ENCODE measurements around the gene SRCAP.

The SRCAP gene

GRCh38 chr16:30722443-30722842 lies 23.5 kb downstream of the SRCAP start:
- no peak overlapping the region for H3K9ac ChIP-seq (ENCODE audit: low read length)
- H3K56ac ChIP-seq (ENCODE audit: low read length) = no peak overlapping the region
- no peaks in the 10 kb centered on the region for H3K79me2 ChIP-seq (ENCODE audit: control insufficient read depth, insufficient read depth, low read length)
- H3K4me2 ChIP-seq (ENCODE audit: low read length) = no peak overlapping the region
- DNase-seq = no peak
- H3K36me3 ChIP-seq (ENCODE audit: control insufficient read depth, insufficient read depth, low read length) = peaks cover 33% of the 10 kb centered on the region
- no peak overlapping the region for H4K5ac ChIP-seq (ENCODE audit: low read length)
- H2BK15ac ChIP-seq (replicated peaks; ENCODE audit: low read depth) = no peak overlapping the region
- H3K4me1 ChIP-seq (ENCODE audit: control insufficient read depth, low read depth, low read length) = no peaks in the 10 kb centered on the region
- H3K18ac ChIP-seq (ENCODE audit: low read length) = no peak overlapping the region
- H3K79me1 ChIP-seq (ENCODE audit: low read length) = peaks cover 2% of the 10 kb centered on the region
- H2BK120ac ChIP-seq (ENCODE audit: low read depth, low read length) = no peak overlapping the region
- H2BK5ac ChIP-seq (ENCODE audit: low read length) = no peak overlapping the region
- no peaks in the 10 kb centered on the region for H3K27me3 ChIP-seq (ENCODE audit: insufficient read depth, low read length, poor library complexity)
- H2AK5ac ChIP-seq (ENCODE audit: low read length) = no peak overlapping the region
- no peak overlapping the region for H4K8ac ChIP-seq (ENCODE audit: low read depth, low read length)
- no peak overlapping the region for H3K27ac ChIP-seq (ENCODE audit: low read depth, low read length)
- WGBS (ENCODE audit: extremely low coverage, insufficient coverage, low lambda C conversion rate) = no CpG with 5 or more reads among the region's 6 CpGs
- H3K4me3 ChIP-seq (ENCODE audit: low read length) = no peak overlapping the region
- no peak overlapping the region for H3K4ac ChIP-seq (ENCODE audit: low read depth, low read length)
- no peak overlapping the region for H3K23ac ChIP-seq (ENCODE audit: low read length)

GRCh38 chr16:30722916-30723315 lies 23.9 kb downstream of the SRCAP start:
- peaks cover 3% of the 10 kb centered on the region for H3K79me1 ChIP-seq (ENCODE audit: low read length)
- no peak for DNase-seq
- no peak overlapping the region for H2AK5ac ChIP-seq (ENCODE audit: low read length)
- WGBS (ENCODE audit: extremely low coverage, insufficient coverage, low lambda C conversion rate) = no CpG with 5 or more reads among the region's 10 CpGs
- H3K36me3 ChIP-seq (ENCODE audit: control insufficient read depth, insufficient read depth, low read length) = peaks cover 33% of the 10 kb centered on the region
- no peak overlapping the region for H3K4ac ChIP-seq (ENCODE audit: low read depth, low read length)
- H3K79me2 ChIP-seq (ENCODE audit: control insufficient read depth, insufficient read depth, low read length) = no peaks in the 10 kb centered on the region
- no peaks in the 10 kb centered on the region for H3K4me1 ChIP-seq (ENCODE audit: control insufficient read depth, low read depth, low read length)
- no peak overlapping the region for H2BK15ac ChIP-seq (replicated peaks; ENCODE audit: low read depth)
- no peak overlapping the region for H3K4me3 ChIP-seq (ENCODE audit: low read length)
- H2BK120ac ChIP-seq (ENCODE audit: low read depth, low read length) = no peak overlapping the region
- no peak overlapping the region for H4K8ac ChIP-seq (ENCODE audit: low read depth, low read length)
- no peak overlapping the region for H4K5ac ChIP-seq (ENCODE audit: low read length)
- no peak overlapping the region for H3K56ac ChIP-seq (ENCODE audit: low read length)
- no peak overlapping the region for H3K18ac ChIP-seq (ENCODE audit: low read length)
- H3K4me2 ChIP-seq (ENCODE audit: low read length) = no peak overlapping the region
- no peak overlapping the region for H2BK5ac ChIP-seq (ENCODE audit: low read length)
- no peak overlapping the region for H3K27ac ChIP-seq (ENCODE audit: low read depth, low read length)
- no peak overlapping the region for H3K23ac ChIP-seq (ENCODE audit: low read length)
- H3K27me3 ChIP-seq (ENCODE audit: insufficient read depth, low read length, poor library complexity) = no peaks in the 10 kb centered on the region
- no peak overlapping the region for H3K9ac ChIP-seq (ENCODE audit: low read length)

- Histone ChIP-seq H3K23ac (ENCODE audit: low read length) (no peak overlapping the region), H3K4me1 (ENCODE audit: control insufficient read depth, low read depth, low read length) (no peaks in the 10 kb centered on the region), H3K9ac (ENCODE audit: low read length) (no peak overlapping the region), H3K79me1 (ENCODE audit: low read length) (peaks cover 6% of the 10 kb centered on the region), H3K18ac (ENCODE audit: low read length) (no peak overlapping the region), H2AK5ac (ENCODE audit: low read length) (no peak overlapping the region), H3K4me3 (ENCODE audit: low read length) (no peak overlapping the region), H3K4ac (ENCODE audit: low read depth, low read length) (no peak overlapping the region), H4K8ac (ENCODE audit: low read depth, low read length) (no peak overlapping the region), H2BK5ac (ENCODE audit: low read length) (no peak overlapping the region), H3K27ac (ENCODE audit: low read depth, low read length) (no peak overlapping the region), H3K27me3 (ENCODE audit: insufficient read depth, low read length, poor library complexity) (no peaks in the 10 kb centered on the region), H3K4me2 (ENCODE audit: low read length) (no peak overlapping the region), H2BK15ac (replicated peaks; ENCODE audit: low read depth) (no peak overlapping the region), H2BK120ac (ENCODE audit: low read depth, low read length) (no peak overlapping the region), H3K36me3 (ENCODE audit: control insufficient read depth, insufficient read depth, low read length) (peaks cover 34% of the 10 kb centered on the region), H3K79me2 (ENCODE audit: control insufficient read depth, insufficient read depth, low read length) (no peaks in the 10 kb centered on the region), H3K56ac (ENCODE audit: low read length) (no peak overlapping the region), H4K5ac (ENCODE audit: low read length) (no peak overlapping the region)
- WGBS (ENCODE audit: extremely low coverage, insufficient coverage, low lambda C conversion rate) = no CpG with 5 or more reads among the region's 12 CpGs
- no peak for DNase-seq
Measured at GRCh38 chr16:30723725-30724355, 24.9 kb downstream of the SRCAP start.

GRCh38 chr16:30724641-30725417 lies 25.9 kb downstream of the SRCAP start:
- Histone ChIP-seq H3K79me1 (ENCODE audit: low read length) (peaks cover 6% of the 10 kb centered on the region), H3K4me1 (ENCODE audit: control insufficient read depth, low read depth, low read length) (no peaks in the 10 kb centered on the region), H2BK120ac (ENCODE audit: low read depth, low read length) (no peak overlapping the region), H3K4ac (ENCODE audit: low read depth, low read length) (no peak overlapping the region), H3K56ac (ENCODE audit: low read length) (no peak overlapping the region), H3K27ac (ENCODE audit: low read depth, low read length) (no peak overlapping the region), H3K27me3 (ENCODE audit: insufficient read depth, low read length, poor library complexity) (no peaks in the 10 kb centered on the region), H3K23ac (ENCODE audit: low read length) (no peak overlapping the region), H3K9ac (ENCODE audit: low read length) (no peak overlapping the region), H3K18ac (ENCODE audit: low read length) (no peak overlapping the region), H4K8ac (ENCODE audit: low read depth, low read length) (no peak overlapping the region), H2BK5ac (ENCODE audit: low read length) (no peak overlapping the region), H2BK15ac (replicated peaks; ENCODE audit: low read depth) (no peak overlapping the region), H3K36me3 (ENCODE audit: control insufficient read depth, insufficient read depth, low read length) (peaks cover 37% of the 10 kb centered on the region), H3K79me2 (ENCODE audit: control insufficient read depth, insufficient read depth, low read length) (no peaks in the 10 kb centered on the region), H4K5ac (ENCODE audit: low read length) (no peak overlapping the region), H3K4me3 (ENCODE audit: low read length) (no peak overlapping the region), H3K4me2 (ENCODE audit: low read length) (no peak overlapping the region), H2AK5ac (ENCODE audit: low read length) (no peak overlapping the region)
- WGBS (ENCODE audit: extremely low coverage, insufficient coverage, low lambda C conversion rate) = no CpG with 5 or more reads among the region's 23 CpGs
- no peak for DNase-seq

GRCh38 chr16:30725418-30725792 lies 26.4 kb downstream of the SRCAP start:
- Histone ChIP-seq H3K56ac (ENCODE audit: low read length) (no peak overlapping the region), H4K8ac (ENCODE audit: low read depth, low read length) (no peak overlapping the region), H3K36me3 (ENCODE audit: control insufficient read depth, insufficient read depth, low read length) (peaks cover 36% of the 10 kb centered on the region), H3K4me2 (ENCODE audit: low read length) (no peak overlapping the region), H3K79me2 (ENCODE audit: control insufficient read depth, insufficient read depth, low read length) (no peaks in the 10 kb centered on the region), H3K4me1 (ENCODE audit: control insufficient read depth, low read depth, low read length) (no peaks in the 10 kb centered on the region), H3K79me1 (ENCODE audit: low read length) (peaks cover 6% of the 10 kb centered on the region), H3K18ac (ENCODE audit: low read length) (no peak overlapping the region), H3K9ac (ENCODE audit: low read length) (no peak overlapping the region), H3K27me3 (ENCODE audit: insufficient read depth, low read length, poor library complexity) (no peaks in the 10 kb centered on the region), H2BK5ac (ENCODE audit: low read length) (no peak overlapping the region), H3K4me3 (ENCODE audit: low read length) (no peak overlapping the region), H3K23ac (ENCODE audit: low read length) (no peak overlapping the region), H3K4ac (ENCODE audit: low read depth, low read length) (no peak overlapping the region), H2BK120ac (ENCODE audit: low read depth, low read length) (no peak overlapping the region), H2AK5ac (ENCODE audit: low read length) (no peak overlapping the region), H3K27ac (ENCODE audit: low read depth, low read length) (no peak overlapping the region), H4K5ac (ENCODE audit: low read length) (no peak overlapping the region), H2BK15ac (replicated peaks; ENCODE audit: low read depth) (no peak overlapping the region)
- WGBS (ENCODE audit: extremely low coverage, insufficient coverage, low lambda C conversion rate) = no CpG with 5 or more reads among the region's 3 CpGs
- no peak for DNase-seq

Data from mesendoderm (in vitro differentiated cells).